ENCODE measurements around the gene MYOZ3.

DNA sequence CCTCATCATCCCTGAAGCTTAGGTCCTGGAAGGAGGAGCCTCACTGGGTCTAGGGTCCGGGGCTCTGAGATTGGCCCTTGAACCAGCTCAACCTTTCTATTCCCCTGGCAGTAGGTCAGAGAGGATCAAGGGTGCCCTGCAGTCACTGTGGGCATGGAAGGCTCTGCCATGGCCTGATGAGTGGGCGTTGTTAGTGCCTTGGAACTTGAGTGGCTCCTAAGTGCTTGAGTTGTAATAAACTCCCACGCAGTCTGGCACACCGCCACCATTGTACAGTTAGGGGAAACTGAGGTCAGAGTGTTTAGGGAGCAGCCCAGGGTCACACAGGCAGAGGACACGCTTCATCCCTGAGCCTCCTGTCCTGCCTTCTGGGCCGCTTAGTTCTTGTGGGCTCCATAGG is 31.0 kb upstream of the MYOZ3 start:
- TF ChIP-seq POLR2AphosphoS5 (IDR thresholded peaks at IDR 0.05) (no peak), CTCF (IDR thresholded peaks at IDR 0.05; ENCODE audit: poor library complexity, severe bottlenecking) (no peak), MXI1 (conservative IDR thresholded peaks at IDR 0.05; ENCODE audit: poor library complexity, severe bottlenecking) (no peak)
